GM21786 (cell line): ENCODE data around the gene CNOT6.
"Not testable (repeated sequence)": the region's sequence is repeated elsewhere in the genome, so short reads cannot be mapped to it uniquely, and the experiment has no call there.

Experiments
- ATAC-seq: cut with Tn5 transposase; IDR thresholded peaks from one replicate; pipeline ENCODE4 v1.9.1; 2021; ENCODE audit not compliant: unreplicated experiment

CNOT6 gene

GRCh38 chr5:180494060-180494509, at the start of gene CNOT6:
CNOT6 (plus strand) TSS chr5:180494379; CDS start chr5:180529277, 34,898 bp downstream.
- ATAC-seq: peak; percentile 87

GRCh38 chr5:180454752-180455151, 39.4 kb upstream of the CNOT6 start:
- ATAC-seq: no peak

DNA sequence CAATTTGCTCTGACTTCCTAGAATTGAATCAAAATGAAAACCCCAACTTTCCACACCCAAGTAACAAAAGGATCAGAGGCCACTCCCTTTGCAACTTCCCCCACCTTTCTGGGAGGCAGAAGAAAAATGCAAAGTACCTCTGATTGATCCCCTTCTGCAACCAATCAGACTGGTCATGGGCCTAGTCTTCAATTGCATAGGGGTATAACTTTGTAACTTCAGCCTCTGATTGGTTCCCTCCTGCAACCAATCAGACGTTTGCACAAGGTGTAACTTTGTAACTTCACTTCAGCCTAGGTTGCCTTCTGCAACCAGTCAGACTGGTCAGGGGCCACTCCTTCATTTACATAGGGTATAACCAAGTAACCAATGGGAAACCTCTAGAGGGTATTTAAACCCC, 38.3 kb upstream of the CNOT6 start:
- no peak for ATAC-seq

GRCh38 chr5:180456792-180457191, 37.4 kb upstream of the CNOT6 start:
- no peak for ATAC-seq

- ATAC-seq: not testable (repeated sequence)
Observed at GRCh38 chr5:180458852-180459673, 35.1 kb upstream of the CNOT6 start.

- ATAC-seq: not testable (repeated sequence)
Observed at GRCh38 chr5:180459674-180460142, 34.5 kb upstream of the CNOT6 start.

- ATAC-seq: no peak
Observed at GRCh38 chr5:180460834-180461233, 33.3 kb upstream of the CNOT6 start.

DNA sequence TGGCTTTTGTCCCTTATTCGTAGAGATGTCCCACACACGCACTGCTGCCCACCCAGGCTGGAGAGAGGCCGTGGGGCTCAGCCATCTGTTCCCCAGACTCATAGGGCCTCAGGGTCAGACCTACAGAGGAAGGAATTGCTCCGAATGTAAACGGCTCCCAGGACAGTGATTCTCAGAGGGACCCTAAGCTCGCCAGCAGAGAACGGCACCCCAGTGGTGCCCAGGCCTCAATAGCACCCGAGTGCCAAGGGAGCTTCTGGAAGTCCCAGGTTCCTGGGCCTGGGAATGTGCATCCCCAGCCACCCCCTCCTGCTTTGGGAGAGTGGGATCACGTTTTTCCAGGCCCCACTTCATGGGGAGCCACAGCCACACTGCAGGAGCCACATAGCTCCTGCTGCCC, 32.9 kb upstream of the CNOT6 start:
- ATAC-seq: no peak

DNA sequence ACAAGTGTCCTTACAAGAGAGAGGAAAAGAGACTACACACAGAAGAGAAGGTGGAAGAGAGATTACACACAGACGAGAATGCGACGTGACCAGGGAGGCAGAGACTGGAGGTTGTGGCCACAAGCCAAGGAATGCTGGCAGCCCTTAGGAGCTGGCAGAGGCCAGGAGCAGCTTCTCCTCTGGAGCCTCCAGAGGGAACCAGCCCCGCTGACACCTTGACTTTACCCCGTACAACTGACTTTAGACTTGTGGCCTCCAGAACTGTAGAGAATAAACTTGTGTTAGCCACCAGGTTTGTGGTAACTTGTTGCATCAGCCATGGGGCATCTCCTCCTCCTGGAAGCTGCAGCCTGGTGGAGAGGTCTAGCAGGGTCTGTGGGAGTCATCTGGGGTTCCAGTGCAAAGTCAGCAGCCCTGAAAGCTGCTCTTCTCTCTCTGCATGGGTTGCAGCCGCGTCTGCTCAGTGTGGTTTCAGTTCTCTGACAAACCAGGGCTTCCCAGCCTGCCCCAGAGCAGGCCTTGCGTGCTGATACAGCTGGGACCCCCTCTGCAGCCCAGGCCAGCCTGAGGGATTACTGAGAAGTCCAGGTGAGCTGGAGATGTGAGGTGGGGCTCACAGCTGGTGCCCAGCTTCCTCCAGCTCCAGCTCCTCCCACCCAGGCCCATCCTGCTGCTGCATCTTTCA, 30.8 kb upstream of the CNOT6 start:
- ATAC-seq: no peak

DNA sequence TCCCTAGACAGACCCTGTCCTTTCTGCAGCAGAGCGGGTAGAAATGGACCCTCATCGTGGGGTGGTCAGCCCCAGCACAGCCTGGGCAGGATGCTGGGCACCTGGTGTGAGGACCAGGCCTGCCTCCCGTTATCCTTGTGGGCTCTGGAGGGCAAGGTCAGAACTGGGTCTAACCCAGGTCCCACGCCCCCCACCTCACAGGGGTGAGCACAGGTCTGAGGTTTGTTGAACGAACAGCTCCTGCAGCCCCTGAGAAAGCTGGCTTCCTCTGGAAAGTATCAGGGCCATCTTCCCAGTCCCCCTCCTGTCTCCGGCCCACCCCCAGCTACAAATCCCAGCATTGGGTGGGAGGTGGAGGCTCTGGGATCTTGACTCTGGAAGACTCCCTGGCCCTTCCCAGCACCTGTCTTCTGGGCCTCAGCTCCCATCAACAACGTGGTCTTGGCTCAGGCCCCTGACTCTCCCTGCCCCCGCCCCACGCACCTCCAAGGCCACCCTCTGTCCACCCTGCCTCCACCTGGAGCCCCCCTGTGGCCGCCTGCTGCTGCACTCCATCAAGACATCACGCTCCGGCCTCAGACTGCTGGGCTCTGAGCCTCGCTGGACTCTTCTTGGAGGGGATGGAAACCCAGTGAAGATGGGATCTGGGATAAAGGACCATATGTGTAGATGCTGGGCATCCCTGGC, 30.1 kb upstream of the CNOT6 start:
- no peak for ATAC-seq

- ATAC-seq: no peak
Observed at GRCh38 chr5:180464603-180464970, 29.6 kb upstream of the CNOT6 start.

DNA sequence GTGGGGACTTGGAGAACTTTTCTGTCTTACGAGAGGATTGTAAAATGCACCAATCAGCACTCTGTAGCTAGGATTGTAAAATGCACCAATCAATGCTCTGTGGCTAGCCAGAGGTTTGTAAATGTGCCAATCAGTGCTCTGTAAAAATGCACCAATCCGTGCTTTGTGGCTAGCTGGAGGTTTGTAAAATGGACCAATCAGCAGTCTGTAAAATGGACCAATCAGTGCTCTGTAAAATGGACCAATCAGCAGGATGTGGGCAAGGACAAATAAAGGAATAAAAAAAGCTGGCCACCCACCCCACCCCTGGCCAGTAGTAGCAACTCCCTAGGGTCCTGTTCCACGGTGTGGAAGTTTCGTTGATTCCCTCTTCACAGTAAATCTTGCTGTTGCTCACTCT, 29.1 kb upstream of the CNOT6 start:
- ATAC-seq: not testable (repeated sequence)

- ATAC-seq: no peak
Observed at GRCh38 chr5:180466316-180466715, 27.9 kb upstream of the CNOT6 start.

DNA sequence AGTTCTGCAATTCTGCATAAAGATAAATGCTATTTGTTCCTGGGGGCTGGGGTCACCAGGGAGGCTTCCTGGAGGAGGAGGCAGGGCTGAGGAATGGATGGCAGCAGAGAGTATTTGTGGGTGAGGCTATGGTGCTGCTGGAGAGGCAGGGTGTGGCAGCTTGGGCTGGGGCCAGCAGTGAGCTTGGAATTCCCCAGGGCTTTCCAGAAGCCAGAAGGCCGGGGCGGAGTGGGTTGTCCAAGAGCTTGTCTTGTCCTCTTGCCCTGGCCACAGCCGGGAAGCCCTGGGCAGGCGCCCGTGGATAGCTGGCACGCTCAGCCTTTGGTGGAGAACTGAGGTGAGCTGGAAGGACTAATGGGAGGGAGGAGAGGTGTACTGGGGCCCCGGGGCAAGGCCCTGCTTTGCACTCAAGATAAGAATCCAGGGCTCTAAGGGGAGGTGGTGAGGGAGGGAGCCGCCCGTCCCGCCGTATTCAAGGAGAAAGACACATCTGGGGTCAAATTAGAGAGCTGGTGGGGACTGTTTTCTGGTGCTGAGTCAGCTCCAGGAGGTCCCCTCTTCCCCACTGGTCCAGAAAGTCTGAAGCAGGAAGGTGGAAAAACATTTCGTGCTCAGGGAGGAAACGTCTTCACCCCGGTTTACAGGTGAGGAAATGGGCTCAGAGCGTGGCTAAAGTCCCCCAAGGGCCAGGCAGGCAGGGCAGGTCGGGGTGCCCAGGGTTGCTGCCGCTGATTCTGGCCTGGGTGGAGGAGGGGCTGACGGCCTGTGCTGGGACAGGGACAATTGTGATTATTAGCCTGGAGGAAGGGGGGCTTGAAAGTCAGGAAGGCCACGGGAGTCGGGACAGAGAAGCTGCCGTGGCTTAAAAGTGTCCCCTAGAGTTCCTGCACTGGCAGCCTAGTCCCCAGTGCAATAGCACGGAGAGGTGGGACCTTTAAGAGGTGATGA, 26.9 kb upstream of the CNOT6 start:
- no peak for ATAC-seq

GRCh38 chr5:180467989-180468731, 26.0 kb upstream of the CNOT6 start:
- ATAC-seq: no peak

DNA sequence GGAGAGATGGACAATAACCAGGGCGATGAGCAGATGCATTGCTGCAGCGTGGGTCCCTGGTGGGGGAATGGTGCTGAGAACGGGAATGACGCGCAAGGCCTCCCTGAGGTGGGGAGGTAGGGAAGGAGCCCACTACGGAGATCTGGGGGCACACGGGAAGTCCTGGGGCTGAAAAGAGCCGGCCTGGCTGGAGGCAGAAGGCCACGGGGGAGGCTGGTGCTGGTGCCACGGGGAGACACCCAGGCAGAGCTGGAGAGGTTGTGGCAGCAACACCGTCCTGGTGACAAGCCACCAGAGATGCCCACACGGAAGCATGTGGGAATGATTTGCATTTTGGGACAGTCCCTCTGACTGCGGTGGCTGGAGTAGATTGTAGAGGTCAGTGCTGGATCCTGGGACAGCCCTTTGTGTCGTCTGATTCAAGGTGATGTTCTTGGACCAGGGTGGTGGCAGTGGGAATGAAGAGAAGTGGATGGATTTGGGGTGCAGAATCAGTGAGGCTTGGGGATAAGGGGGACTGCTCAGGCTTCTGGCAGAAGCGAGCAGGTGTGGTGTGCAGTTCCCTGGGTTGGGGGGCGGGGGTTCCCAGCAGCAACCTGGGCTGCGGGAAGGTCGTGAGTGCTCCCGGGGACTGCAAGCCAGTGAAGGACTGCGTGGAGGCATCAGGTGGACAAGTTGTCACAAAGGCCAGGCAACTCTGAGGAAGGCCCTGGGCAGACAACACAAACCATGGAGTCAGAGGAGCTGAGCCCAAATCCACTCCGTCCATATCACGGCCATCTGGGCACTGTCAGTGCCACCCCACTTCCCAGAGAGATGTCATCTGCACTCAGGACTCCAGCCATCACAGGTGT, 25.2 kb upstream of the CNOT6 start:
- ATAC-seq: no peak

GRCh38 chr5:180469586-180469865, 24.7 kb upstream of the CNOT6 start:
- no peak for ATAC-seq

GRCh38 chr5:180469866-180470265, 24.3 kb upstream of the CNOT6 start:
- ATAC-seq: no peak

DNA sequence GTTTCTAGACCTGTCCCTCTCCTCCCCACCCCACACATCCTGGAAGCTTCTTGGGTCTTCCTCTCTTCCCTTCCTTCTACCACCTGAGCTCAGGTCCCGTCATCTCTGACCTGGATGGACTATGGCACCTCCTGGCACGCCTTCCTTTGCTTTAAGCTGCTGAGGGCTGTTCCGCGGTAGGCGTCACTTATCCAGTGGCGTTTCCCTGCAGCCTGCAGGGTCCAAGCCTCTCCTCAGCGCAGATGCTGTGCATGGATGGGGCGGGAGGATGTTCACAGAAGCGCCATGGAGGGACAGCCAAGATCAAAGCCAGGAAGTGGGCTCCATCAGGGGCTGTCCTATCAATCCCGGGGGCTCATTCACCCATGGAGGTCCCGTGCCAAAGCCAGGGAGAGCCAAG, 23.8 kb upstream of the CNOT6 start:
- no peak for ATAC-seq
